ENCODE data around the gene ZNF44. TPM values are rescaled to one million over a fixed set of nuclear protein-coding genes. Genes with fewer than 3 reads are reported as not detected.

Gene ZNF44
- total RNA-seq, 4 donors from 2014 or later = 6.6 to 13.2 (median 11.0) TPM

DNA sequence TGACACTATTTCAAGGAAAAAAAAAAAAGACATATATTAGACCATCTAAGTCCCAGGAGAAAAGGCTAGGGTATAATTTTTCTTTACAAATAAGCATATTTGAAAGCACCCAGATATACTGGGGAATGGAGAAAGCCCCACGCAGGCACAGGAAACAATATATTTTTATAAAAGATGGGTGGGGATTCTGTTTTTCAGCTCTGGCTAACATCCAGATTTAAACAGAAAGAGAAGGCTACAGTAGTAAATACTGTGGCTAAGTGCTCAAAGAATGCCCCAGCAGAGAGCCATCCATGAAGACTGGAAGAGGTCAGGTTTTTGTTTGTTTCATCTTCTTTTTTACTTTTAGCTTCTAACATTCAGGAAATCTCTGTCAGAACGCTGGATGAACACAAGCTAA lies 16.0 kb downstream of the ZNF44 start:
- ATAC-seq (ENCODE audit: low FRiP score) (no peak), DNase-seq (ENCODE audit: low spot score) (no peak)
- TF ChIP-seq, protein P1, sequence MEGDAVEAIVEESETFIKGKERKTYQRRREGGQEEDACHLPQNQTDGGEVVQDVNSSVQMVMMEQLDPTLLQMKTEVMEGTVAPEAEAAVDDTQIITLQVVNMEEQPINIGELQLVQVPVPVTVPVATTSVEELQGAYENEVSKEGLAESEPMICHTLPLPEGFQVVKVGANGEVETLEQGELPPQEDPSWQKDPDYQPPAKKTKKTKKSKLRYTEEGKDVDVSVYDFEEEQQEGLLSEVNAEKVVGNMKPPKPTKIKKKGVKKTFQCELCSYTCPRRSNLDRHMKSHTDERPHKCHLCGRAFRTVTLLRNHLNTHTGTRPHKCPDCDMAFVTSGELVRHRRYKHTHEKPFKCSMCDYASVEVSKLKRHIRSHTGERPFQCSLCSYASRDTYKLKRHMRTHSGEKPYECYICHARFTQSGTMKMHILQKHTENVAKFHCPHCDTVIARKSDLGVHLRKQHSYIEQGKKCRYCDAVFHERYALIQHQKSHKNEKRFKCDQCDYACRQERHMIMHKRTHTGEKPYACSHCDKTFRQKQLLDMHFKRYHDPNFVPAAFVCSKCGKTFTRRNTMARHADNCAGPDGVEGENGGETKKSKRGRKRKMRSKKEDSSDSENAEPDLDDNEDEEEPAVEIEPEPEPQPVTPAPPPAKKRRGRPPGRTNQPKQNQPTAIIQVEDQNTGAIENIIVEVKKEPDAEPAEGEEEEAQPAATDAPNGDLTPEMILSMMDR (IDR thresholded peaks at IDR 0.05) = no peak

DNA sequence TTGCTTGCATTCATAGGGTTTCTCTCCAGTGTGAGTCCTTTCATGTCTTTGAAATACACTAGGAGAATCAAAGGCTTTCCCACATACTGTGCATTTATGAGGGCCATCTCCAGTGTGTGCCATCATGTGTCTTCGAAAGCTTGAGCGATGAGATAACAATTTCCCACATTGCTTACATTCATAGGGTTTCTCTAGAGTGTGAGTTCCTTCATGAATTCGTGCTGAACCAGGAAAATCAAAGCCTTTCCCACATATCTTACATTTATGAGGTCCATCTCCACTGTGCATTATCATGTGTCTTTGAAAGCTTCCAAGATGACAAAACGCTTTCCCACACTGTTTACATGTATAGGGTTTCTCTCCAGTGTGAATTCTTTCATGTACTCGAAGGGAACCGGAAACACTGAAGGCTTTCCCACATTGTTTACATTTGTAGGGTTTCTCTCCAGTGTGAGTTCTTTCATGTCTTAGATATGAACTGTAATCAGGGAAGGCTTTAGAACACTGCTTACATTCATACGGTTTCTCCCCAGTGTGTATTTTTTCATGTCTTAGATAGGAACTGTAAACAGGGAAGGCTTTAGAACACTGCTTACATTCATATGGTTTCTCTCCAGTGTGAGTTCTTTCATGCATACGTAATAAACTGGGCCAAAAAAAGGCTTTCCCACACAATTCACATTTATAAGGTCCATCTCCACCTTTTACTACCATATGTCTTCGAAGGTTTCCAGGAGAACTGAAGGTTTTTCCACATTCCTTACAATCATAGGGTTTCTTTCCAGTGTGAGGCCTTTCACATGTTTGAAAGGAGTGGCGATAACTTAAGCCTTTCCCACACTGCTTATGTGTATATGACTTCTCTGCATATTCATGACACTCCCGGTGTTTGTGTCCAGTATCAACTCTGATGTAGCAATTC lies 21.4 kb downstream of the ZNF44 start:
- TF ChIP-seq, protein P1 (IDR thresholded peaks at IDR 0.05) = no peak
- ATAC-seq (ENCODE audit: low FRiP score) = no peak
- DNase-seq (ENCODE audit: low spot score) = no peak

DNA sequence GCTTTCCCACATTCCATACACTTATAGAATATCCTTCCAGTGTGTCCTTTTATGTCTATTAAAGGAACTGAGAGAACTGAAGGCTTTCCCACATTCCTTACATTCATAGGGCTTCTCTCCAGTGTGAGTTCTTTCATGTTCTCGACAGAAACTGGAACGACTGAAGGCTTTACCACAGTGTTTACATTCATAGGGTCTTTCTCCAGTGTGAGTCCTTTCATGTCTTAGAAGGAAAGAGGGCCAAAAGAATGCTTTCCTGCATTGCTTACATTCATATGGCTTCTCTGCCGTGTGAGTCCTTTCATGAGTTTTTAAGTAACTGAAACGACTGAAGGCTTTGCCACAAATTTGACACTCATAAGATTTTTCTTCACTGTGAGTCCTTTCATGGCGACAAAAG lies 22.3 kb downstream of the ZNF44 start:
- DNase-seq (ENCODE audit: low spot score) = no peak
- TF ChIP-seq, protein P1 (IDR thresholded peaks at IDR 0.05) = no peak
- no peak for ATAC-seq (ENCODE audit: low FRiP score)

DNA sequence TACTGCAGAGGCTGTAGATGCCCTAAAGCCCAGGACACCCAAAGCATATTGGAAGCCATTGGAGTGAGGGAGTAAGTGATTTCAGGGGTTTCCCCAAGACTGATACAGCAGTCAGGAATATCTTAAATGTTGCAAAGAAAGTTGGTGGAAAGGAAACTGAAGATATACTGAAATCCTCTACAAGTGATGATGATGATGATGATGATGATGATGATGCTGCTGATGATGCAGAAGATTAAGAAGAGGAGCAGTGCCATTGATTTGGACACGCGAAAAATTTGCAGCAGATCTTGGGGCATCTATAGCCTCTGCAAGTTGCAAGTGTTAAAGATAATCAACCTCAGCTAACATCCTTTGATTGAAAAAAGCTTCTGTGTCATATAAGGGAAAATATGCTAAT lies 23.8 kb downstream of the ZNF44 start:
- TF ChIP-seq, protein P1 (IDR thresholded peaks at IDR 0.05) = no peak
- ATAC-seq (ENCODE audit: low FRiP score) (no peak), DNase-seq (ENCODE audit: low spot score) (no peak)

DNA sequence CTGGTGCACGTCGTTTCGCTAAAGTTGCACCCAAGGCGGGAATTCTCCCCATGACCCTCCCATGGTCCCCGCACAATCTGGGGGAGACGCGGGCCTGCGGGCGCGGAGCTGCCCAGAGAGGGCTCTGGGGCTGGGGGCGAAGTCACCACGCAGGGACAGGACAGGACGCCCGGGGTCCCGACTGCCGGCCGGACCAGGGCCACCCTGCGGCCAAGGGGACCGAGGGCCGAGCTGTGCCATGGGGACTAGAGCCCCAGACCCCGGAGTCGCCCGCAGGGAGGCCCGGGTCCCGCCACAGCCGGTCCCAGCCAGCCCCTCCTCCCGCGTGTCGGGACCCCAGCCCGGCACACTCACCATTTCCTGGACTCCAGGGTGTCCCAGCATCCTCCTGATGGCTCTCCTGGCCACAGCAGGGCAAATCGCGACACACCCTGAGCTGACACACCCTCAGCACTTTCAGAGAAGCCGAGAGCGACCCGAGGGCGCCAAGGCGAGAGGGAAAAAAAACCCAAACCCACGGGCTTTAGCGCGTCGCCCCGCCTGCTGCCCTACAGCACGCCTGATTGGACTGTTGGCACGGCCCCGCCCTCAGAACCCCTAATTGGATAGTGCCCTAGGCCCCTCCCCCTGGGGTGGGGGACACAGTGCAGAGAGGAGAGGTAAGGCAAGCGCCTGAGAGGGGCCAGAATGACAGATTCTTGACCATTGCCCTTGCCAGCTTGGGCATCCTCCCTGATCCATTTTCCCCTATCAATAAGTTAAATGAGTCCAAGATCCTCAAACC lies 28.6 kb downstream of the ZNF44 start:
- no peak for DNase-seq (ENCODE audit: low spot score)
- TF ChIP-seq, protein P1 (IDR thresholded peaks at IDR 0.05) = no peak

DNA sequence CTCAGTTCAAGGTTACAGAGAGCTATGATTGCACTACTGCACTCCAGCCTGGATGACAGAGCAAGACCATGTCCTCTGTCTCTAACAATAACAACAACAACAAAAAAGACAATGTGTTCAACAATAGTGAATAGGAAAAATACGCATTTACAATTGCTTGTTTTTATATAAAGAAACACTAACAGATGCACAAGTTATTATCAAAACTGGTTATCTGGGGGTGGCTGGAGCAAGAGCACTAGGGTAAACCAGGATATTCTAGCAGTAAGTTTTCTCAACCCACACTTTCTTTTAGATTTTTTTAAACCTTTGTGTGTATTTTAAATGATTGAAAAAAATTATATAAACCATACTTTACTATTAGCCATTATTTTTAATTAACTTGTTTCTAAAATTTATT lies 33.1 kb downstream of the ZNF44 start:
- no peak for ATAC-seq (ENCODE audit: low FRiP score)
- TF ChIP-seq, protein P1 (IDR thresholded peaks at IDR 0.05) = no peak
- DNase-seq (ENCODE audit: low spot score) = no peak

More for the DNA sequence above, 28.6 kb downstream of the ZNF44 start:
- ATAC-seq (ENCODE audit: low FRiP score) = no peak
